ENCODE measurements around the gene SQSTM1.

SQSTM1 gene

DNA sequence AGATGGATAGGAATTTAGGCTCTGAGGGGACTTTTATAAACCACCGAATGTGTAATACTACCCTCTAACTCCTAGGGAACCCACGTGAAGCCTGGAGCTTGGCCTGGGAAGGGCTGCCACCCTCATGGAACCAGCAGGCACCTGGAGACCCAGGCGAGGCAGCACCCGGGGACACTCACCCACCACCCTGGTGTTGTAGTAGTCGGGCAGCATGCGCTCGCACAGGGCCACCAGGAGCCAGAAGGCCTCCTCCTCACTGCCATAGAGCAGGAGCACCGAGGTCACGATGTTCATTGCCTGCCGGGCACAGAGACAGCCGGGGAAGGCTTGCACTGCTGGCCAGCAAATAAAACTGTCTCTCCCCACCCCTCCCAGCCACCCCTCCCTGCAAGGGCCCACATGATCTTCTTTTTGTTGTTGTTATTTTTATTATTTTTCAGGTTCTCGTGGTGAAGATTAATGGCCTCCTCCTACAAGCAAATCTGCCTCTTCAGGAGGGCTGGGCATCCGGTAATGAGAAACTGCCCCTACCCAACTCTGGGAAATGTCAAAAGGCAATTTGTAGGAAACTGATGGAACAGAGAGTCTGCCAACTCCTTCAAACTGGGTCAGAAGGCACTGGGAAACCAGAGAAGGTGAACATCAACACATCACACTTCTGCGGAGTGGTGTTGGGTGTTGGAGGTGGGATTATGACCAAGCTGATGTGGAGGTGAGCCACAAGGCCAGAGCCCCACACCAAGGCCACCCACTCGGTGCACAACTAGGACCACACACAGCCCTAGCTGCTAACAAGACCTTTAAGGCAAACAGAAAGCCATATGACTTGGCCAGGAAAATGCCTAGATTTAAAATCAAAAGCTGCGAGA, 55.3 kb downstream of the SQSTM1 start:
- no peak for DNase-seq

DNA sequence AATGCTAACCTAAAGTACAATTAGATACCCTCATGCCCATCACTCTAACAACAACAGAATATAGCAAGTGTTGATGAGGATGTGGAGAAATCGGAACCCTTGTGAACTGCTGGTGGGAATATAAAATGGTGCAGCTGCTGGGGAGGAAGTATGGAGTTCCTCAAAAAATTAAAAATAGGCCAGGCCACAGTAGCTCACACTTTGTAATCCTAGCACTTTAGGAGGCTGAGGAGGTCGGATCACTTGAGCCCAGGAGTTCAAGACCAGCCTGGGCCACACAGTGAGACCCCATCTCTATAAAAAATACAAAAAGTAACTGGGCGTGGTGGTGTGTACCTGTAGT, 55.9 kb downstream of the SQSTM1 start:
- no peak for DNase-seq

DNA sequence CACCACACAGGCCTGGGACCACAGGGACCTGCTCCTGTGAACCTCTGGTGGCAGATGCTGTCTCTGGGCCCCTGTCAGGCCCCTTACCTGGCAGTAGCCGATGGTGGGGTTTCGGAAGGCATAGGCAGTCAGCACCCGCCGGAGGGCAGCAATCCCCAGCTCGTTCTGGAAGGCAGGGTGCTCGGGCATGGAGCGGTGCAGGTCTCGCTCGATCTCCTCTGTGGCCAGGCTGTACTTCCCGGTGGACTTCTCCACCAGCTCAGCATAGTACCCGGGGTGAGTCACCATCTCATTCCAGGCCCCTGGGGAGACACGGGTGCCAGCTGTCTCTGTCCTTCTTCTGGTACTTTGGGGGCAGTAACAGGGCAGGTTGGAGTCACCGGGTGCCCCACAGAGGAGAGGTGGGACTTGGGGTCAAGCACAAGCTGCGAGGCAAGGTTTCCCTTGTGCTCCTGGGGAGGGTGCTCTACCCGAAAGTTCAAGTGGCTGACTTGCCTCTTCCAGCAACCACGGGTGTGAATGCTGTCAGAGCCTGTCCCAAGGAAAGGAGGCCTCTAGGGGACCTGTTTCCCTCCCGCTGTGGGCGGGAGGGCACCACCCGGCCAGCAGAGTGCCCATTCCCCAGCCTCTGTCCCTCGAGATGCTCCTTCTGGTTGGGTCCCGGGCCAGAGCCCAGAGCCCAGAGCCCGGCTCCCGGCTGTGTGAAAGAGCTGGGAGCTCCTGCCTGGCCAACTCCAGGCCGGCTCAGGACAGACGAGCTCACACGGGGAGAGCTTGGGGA, 57.7 kb downstream of the SQSTM1 start:
- DNase-seq, result no peak

DNA sequence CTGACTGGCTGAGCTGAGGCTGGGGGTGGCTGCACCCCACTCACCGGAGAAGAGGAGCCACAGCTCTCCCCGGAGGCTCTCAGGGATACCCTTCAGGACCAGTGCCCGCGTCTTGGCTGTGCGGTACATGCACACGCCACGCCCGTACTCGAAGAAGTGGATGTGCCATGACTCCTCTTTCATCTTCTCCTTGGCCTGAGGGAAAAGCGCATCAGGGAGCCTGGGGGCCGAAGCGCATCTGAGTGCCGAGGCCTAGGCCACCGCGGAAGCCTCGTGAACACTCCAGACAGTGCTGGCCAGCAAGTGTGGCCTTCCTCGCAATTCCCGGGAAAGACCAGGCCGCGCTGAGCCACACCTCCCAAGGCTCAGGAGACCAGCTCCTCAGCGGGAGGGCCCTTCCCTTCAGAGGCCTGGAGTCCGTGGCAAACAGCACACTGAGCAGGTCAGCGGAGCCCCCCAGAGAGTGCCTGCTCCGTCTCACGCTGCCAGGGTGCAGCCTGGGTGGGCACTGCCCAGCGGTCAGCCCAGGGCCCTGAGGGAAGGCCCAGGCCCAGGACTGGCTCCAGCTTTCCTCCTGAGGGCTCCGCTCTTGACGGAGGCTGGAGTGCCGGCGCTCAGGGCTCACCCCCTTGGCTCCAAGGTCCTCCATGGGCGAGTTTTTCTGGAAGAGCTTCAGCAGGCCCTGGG, 58.4 kb downstream of the SQSTM1 start:
- no peak for DNase-seq

- DNase-seq, result no peak
Measured at GRCh38 chr5:179879690-179880010, 58.9 kb downstream of the SQSTM1 start.

DNA sequence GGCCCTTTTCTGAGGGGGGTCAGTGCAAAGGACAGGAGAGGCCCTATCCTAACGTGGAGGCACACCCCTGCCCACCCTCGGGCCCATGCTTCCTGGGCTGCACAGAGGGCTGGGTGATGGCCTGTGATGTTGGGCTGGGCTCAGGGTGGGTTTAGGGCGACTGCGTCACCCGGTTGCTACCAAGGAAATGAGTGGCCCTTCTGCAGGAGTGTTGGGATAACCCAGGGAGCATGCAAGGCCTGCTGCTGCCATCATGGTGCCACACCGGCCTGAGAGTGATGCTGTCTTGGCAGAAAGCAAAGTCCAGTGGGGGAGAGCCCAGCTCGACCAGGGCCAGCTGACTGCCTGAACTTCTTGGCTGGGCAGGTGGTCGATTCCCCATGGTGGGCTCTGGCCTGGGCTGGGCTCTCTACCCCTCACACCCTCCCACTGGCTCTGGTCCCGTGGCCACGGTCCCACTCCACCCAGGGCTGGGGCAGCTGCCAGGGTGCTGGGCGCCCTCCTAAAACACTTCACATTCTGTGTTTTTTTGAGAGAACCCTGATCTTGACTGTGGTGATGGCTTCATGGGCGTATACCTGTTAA, 59.5 kb downstream of the SQSTM1 start:
- no peak for DNase-seq

DNA sequence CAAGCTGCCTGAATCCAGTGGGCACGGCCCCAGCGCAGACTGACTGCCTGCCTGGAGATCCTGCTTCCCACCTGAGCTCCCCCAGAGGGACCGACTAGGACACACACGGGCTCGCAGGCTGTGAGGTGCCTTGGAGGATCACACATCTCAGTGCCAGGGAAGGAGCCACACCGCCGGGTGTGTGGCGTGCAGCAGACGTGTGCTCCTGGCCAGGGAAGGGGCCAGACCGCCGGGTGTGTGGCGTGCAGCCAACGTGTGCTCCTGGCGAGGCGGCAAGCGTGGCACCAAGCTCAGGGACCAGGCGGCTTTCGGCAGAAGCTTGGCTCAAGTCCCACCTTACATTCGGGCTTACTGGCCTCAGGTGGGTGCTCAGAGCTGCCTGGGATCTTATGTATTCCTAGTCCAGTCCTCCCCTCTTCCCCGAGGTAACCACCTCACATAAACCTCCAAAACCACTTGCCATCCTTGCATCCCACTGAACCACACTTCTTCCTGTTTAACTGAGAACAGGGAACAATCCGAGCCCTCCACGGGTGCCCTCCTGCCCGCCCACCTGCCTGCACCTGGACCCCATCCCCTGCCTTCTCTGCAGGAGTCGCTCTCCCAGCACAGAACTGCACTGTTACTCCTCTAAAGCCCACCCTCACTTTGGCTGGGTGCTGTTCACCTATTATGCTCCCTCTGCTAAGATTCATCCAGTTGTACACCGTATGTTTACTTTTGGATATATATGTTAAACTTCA, 60.3 kb downstream of the SQSTM1 start:
- no peak for DNase-seq

GRCh38 chr5:179882338-179882737, 61.6 kb downstream of the SQSTM1 start:
- no peak for DNase-seq

DNA sequence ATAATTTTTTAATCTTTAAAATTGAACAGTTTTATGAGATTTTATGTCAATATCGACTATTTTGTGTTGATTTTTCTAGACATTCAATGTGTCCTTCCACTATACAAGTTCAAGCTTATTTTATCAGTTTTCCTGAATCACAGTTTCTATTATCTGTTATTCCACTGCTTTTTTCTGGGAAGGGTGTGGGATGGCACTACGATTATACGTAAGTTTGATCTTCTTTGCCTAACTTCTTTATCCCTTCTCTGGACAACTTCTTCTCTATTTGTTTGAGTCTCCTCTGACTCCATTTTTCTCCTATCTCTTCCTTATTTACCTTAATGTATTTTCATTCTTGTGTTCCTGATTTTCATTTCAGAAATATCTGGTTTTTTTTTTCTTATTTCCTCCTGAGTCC, 62.5 kb downstream of the SQSTM1 start:
- DNase-seq, result no peak

GRCh38 chr5:179885491-179886090, 64.9 kb downstream of the SQSTM1 start:
- DNase-seq, result no peak

- no peak for DNase-seq
Measured at GRCh38 chr5:179886190-179886911, 65.6 kb downstream of the SQSTM1 start.

- DNase-seq, result no peak
Measured at GRCh38 chr5:179887095-179887494, 66.4 kb downstream of the SQSTM1 start.
